Lower leg skin (tissue), 4 donors: ENCODE data around the gene DMKN. TPM values are rescaled to one million over a fixed set of nuclear protein-coding genes. Genes with fewer than 3 reads are reported as not detected.

ENCODE experiments used
- DNase-seq, 2 donors: peaks; one replicate each; pipeline ENCODE4 v3.0.0-alpha.2; 2019; ENCODE audit warnings: low spot score in 2 of 2
- H3K4me3 ChIP-seq: fragments of 200-600 bp; sonication (generic); 2 replicates; pipeline ENCODE4 v1.5.1; 2017; ENCODE audit warnings: mild to moderate bottlenecking, low read depth; ENCODE audit not compliant: poor library complexity, severe bottlenecking
- POLR2A ChIP-seq, 2 donors: fragments of 450-650 bp; IDR thresholded peaks; one replicate each; pipeline ENCODE4 v1.6.1; 2016 to 2017; ENCODE audit warnings: antibody characterized with exemption in 2 of 2, mild to moderate bottlenecking in 1 of 2, moderate library complexity in 1 of 2
- WGBS, 2 donors: methylation state at CpG; one replicate each; pipeline ENCODE4 v1.1.5; 2018; 5-methylcytosine and 5-hydroxymethylcytosine counted together
- intact Hi-C: fragments of 100-400 bp; cut with DNase I; formaldehyde crosslinking; loops from one replicate; pipeline ENCODE4 v1.15.0; 2023; ENCODE audit warnings: low total_unique reads
- total RNA-seq, 4 donors: library from RNA; depleted of rRNA; stranded (reverse); fragments of >200 nt; gene quantifications; one replicate each; pipeline ENCODE4 v1.1.0, GENCODE V29; 2016
- TF ChIP-seq, protein P1 (sequence below), 3 donors: fragments of 450-650 bp; IDR thresholded peaks; one replicate each; pipeline ENCODE4 v1.5.1; 2016; ENCODE audit warnings: antibody characterized with exemption in 3 of 3, mild to moderate bottlenecking in 3 of 3, moderate library complexity in 2 of 3

DMKN gene
- total RNA-seq, 4 donors from 2014 or later, result 5,221 to 8,616 (median 5,967) TPM

DNA sequence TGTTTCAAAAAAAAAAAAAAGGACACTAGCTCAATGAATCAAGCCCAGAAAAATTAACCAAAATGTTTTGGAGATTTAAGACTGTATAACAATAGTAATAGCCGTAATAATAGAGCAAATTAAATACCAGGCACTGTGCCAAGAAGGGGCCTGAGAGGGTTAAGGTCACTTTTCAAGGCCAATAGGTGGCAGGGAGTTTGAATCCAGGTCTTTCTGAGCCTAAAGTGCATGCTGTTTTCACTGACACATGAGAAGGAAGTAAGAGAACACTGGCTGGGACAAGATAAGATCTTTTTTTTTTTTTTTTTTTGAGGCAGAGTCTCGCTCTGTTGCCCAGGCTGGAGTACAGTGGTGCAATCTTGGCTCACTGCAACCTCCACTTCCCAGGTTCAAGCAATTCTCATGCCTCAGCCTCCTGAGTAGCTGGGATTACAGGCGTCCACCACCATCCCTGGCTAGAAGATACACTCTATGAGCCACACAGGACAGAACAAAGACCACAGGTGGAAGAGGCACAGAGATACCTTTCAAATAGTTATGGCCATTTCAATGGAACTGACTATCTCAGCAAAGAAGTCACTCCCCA is 57.7 kb downstream of the DMKN start:
- intact Hi-C loops, result no loop called here
- 68 to 74% methylated on average over 3 of the region's 3 CpGs for WGBS, 2 donors
- H3K4me3 ChIP-seq, result no peak overlapping the region
- no peak for DNase-seq
- TF ChIP-seq, protein P1, sequence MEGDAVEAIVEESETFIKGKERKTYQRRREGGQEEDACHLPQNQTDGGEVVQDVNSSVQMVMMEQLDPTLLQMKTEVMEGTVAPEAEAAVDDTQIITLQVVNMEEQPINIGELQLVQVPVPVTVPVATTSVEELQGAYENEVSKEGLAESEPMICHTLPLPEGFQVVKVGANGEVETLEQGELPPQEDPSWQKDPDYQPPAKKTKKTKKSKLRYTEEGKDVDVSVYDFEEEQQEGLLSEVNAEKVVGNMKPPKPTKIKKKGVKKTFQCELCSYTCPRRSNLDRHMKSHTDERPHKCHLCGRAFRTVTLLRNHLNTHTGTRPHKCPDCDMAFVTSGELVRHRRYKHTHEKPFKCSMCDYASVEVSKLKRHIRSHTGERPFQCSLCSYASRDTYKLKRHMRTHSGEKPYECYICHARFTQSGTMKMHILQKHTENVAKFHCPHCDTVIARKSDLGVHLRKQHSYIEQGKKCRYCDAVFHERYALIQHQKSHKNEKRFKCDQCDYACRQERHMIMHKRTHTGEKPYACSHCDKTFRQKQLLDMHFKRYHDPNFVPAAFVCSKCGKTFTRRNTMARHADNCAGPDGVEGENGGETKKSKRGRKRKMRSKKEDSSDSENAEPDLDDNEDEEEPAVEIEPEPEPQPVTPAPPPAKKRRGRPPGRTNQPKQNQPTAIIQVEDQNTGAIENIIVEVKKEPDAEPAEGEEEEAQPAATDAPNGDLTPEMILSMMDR (IDR thresholded peaks at IDR 0.05), result no peak
- TF ChIP-seq POLR2A (IDR thresholded peaks at IDR 0.05), result no peak

DNA sequence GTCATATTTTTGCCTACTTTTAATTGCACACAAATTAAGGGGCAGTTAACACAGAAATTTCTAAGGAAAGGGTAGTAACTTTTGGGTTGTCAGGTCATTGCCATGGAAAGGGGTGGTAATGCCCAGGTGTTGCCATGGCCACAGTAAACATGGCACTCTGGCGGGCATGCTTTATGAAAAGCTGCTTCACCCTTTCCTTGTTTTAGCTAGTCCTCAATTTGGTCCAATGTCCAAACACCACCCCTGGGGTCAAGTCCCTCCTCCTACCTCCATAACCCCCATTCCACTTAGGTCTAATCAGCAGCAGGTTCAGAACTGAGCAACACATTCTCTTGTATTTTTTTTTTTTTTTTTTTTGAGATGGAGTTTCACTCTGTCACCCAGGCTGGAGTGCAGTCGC is 58.8 kb downstream of the DMKN start:
- intact Hi-C loops, result no loop called here

DNA sequence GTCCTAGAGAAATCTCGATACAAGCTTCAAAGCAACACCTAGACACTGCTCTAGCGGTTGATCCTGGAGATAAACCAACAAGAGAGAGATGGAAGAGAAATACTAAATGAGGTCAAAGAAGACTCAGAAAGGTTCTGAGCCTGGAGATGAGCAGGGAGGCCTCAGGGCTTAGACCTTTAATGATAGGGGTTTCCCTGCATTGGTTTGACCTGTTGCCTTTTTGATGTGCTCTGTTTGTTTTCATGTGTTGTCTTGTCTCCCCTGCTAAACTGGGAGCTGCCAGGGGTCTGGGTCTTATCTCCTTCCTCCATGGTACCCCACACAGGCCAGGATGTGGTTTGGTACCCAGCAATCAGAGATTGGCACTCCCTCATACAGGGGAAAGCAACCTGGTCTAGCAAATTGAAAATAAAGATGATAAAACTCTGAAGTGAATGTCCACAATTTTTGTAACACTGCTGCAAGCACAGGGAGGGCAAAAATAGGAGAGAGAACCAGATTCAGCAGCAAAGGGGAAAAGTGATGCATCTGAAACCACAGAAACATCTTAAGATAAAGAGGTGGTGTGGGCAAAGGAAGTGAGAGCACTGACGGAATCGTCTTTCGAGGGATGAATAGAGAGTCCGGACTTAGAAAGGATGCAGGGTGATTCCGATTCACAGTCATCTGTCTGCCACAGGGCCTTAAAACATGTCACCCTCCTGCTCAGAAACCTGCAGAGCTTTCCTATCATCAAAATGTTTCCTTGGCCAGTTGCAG is 61.9 kb downstream of the DMKN start:
- no peak overlapping the region for H3K4me3 ChIP-seq
- intact Hi-C loops, result no loop called here
- no peak for DNase-seq
- TF ChIP-seq, protein P1 (IDR thresholded peaks at IDR 0.05), result no peak
- no peak for TF ChIP-seq POLR2A (IDR thresholded peaks at IDR 0.05)
- 80% methylated on average over 7 of the region's 7 CpGs for WGBS, 2 donors

More for the DNA sequence above, 58.8 kb downstream of the DMKN start:
- no peak overlapping the region for H3K4me3 ChIP-seq
- TF ChIP-seq POLR2A (IDR thresholded peaks at IDR 0.05), result no peak
- TF ChIP-seq, protein P1 (IDR thresholded peaks at IDR 0.05), result no peak
- DNase-seq, result no peak
- 85 to 91% methylated on average over 2 of the region's 2 CpGs for WGBS, 2 donors

DNA sequence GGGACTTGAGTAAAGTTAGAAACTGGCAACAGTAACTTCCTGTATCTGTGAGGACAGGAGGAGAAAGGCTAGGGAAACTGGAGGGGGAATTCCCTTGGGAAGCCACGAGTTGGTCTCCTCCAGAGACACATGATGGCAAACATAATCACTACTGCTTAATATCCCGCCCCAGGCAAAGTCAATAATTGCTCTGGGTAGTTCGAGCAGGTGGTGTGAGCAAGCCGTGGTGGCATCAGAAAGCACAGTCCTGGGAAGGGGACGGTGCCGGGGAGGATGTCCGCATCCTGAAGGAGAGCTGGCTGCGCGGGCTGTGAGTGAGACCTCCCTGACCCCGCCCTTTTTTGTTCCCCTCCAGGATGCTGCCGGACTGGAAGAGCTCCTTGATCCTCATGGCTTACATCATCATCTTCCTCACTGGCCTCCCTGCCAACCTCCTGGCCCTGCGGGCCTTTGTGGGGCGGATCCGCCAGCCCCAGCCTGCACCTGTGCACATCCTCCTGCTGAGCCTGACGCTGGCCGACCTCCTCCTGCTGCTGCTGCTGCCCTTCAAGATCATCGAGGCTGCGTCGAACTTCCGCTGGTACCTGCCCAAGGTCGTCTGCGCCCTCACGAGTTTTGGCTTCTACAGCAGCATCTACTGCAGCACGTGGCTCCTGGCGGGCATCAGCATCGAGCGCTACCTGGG is 63.9 kb downstream of the DMKN start:
- intact Hi-C loops, result no loop called here
- no peak overlapping the region for H3K4me3 ChIP-seq
- DNase-seq, result no peak

DNA sequence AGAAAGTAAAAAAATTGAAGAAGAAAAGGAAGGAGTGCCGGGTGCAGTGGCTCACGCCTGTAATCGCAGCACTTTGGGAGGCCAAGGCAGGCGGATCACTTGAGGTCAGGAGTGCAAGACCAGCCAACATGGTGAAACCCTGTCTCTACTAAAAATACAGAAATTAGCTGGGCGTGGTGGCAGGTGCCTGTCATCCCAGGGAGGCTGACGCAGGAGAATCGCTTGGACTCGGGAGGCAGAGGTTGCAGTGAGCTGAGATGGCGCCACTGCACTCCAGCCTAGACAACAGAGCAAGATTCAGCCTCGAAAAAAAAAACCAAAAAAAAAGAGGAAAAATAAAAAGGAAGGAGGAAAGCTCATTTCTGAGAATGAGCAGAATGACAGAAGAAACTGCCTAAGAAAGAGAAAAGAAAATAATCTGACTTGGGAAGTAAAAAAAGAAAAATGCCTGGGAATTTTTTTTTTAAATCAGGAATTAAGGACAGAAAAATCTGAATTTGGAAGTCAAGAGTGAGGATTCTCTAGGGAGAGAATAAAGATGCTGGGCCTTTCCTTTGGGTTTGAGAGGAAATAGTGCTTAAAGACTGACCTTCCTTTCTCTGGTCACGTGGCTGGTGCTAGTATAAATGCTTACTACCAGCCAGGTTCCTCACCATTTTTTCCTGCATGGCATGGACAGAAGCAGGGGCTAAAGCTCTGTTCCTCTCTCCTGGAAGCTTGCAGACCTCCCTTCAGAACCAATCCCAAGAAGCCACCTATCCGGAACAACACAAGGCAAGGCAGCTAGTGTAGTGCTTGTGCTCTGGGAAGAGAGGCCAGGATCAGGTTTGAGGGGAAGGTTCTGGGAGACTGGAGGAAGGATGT is 65.6 kb downstream of the DMKN start, which contains the start of gene FFAR2:
Gene FFAR2, plus strand, starts transcription at position 652 of the 864 bp plus-strand sequence. CDS start 1,458 bp downstream, outside the sequence.
- no peak within 1 kb of the TSS for H3K4me3 ChIP-seq
- TF ChIP-seq POLR2A (IDR thresholded peaks at IDR 0.05), result no peak
- TF ChIP-seq, protein P1 (IDR thresholded peaks at IDR 0.05), result no peak
- intact Hi-C loops, result no loop called here
- 72 to 83% methylated on average over 12 of the region's 12 CpGs for WGBS, 2 donors
- no peak for DNase-seq

More for the DNA sequence above, 63.9 kb downstream of the DMKN start:
- TF ChIP-seq, protein P1 (IDR thresholded peaks at IDR 0.05), result no peak
- no peak for TF ChIP-seq POLR2A (IDR thresholded peaks at IDR 0.05)
- 41 to 50% methylated on average over 27 of the region's 27 CpGs for WGBS, 2 donors
